GM21423 (cell line): ENCODE measurements around the gene PTPRJ.

Experiments used
- ATAC-seq: cut with Tn5 transposase; IDR thresholded peaks from one replicate; pipeline ENCODE4 v1.9.1; 2021; ENCODE audit warnings: mild to moderate bottlenecking, moderate library complexity; ENCODE audit not compliant: unreplicated experiment

The PTPRJ gene

DNA sequence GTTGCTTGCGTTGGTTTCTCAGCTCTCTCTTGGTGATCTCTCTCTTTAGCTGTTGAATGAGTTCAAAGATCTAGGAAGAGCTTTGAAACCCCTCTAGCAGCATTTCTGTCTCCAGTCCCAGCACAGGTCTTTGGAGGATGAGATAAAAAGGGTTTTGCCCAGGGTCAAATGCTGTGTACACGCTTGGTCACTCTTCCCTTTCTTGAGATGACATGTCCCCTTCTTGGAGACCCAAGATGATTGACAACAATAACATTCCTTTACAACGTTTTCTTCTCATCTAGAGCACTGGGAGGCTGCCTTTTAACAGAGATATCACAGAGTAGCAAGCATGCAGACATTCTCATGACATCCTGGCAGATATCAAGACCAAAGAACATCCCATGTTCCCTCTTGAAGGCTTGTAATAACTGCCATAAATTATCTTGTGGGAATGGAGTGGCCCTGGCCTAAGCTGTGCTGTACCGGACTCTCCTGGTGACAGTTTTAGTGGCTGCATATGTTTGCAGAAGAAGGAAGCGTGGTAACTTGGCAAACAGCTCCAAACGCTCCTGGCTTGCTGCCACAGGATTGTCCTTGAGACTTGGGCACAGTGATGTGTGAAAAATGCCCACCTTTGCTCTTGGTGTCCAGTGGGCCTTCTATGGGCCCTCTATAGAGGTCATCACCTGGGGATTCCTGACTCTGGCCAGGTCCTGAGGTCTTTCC is 107.8 kb downstream of the PTPRJ start:
- ATAC-seq = no peak

DNA sequence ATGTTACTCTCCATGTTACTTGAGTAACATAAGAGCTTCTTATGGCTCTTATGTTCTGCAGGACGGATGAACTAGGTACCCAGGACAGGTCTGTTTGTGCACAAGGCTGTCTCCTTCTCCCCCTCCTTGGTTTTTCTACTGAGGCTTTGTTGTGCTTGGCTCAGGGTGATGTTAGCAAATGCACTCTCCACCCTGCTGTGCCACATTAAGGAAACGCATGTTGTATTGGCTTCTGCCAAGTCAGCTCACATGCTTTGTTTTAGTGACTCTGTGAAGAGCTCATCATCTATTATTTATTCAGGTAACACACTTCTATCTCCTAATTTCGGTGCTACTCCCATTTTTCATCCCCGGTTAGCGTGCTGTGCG is 108.3 kb downstream of the PTPRJ start:
- ATAC-seq = no peak

GRCh38 chr11:48090174-48090573 is 109.8 kb downstream of the PTPRJ start:
- ATAC-seq = no peak

- no peak for ATAC-seq
Observed at GRCh38 chr11:48091426-48092102, 111.2 kb downstream of the PTPRJ start.

- ATAC-seq = no peak
Observed at GRCh38 chr11:48093323-48093722, 113.0 kb downstream of the PTPRJ start.

- ATAC-seq = no peak
Observed at GRCh38 chr11:48093795-48094642, 113.7 kb downstream of the PTPRJ start.

- ATAC-seq = no peak
Observed at GRCh38 chr11:48094643-48095339, 114.4 kb downstream of the PTPRJ start.

DNA sequence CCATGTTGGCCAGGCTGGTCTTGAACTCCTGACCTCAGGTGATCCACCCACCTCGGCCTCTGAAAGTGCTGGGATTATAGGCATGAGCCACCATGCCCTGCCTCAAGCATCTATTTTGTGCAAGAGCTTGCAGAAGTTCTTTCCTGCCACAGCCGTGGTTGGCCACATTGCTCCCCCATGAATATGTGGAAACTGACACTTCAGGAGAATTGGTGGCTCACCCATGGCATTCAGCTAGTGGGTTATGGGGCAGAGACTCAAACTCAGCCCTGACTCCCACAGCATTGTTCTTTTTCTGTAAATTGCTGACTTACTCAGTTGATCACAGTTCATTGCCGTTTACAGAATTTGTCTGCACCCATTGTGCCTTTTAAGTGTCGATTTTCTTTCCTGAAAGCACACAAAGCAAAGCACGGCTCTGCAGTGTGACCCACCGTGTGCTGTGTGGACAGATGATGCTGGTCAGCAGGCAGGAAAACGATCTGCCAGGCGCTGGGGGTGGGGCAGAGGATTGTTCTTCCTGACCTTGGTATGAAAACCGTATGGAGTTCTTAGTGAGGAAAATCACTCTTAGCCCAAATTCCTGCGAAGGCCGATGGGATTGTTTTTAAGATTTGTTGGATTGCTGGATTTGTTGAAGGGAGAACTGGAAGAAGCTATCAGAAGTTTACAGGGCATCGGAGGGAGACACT is 115.6 kb downstream of the PTPRJ start:
- no peak for ATAC-seq

- no peak for ATAC-seq
Observed at GRCh38 chr11:48096588-48097525, 116.5 kb downstream of the PTPRJ start.

DNA sequence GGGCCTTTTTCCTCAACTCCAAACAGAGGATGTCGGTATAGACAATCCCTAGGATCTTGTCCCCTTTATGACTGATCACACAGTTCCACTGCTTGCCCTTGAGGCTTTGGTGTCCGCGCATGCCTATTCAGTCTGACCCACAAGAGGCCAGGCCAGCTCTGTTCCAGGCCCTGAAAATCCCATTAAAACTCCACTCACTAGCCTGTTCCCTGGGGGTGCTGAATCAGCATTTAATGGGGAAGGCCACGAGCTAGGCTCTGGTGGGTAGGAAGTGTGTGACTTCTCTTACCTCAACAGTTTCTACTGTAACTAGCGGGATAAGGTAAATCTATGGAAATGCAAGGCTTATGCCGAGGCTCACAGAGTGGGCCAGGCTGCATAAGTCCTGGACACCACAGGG is 117.7 kb downstream of the PTPRJ start:
- ATAC-seq = no peak

DNA sequence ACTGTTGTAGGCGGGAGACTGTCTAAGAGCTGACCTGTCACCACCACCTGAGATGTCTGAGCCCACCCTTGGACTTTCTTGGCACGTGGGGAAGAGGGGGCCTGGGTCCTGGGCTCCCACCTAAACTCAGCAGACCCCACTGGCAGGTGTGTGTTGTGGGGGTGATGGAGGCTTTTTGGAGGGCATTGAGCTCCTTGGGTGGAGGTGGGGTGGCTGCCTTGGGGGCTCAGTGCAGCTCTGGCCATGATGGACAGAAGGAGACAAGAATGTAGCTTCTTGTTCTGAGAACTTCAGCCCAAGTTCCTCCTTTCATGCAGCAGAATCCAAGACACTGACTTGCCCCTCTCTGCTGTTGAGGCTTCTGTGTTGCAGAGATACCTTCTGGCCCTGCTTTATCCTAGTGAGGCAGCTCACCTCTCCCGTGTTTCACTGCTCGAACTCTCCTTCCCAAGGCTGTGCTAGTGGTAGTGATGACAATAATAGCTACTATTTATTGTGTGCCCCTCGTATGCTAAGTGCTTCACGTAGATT is 119.6 kb downstream of the PTPRJ start:
- ATAC-seq = no peak

GRCh38 chr11:48101044-48101733 is 120.8 kb downstream of the PTPRJ start:
- no peak for ATAC-seq

- ATAC-seq = no peak
Observed at GRCh38 chr11:48101958-48102357, 121.6 kb downstream of the PTPRJ start.

GRCh38 chr11:48103621-48104567 is 123.5 kb downstream of the PTPRJ start:
- ATAC-seq = no peak

GRCh38 chr11:48104568-48104924 is 124.2 kb downstream of the PTPRJ start:
- ATAC-seq = no peak

- no peak for ATAC-seq
Observed at GRCh38 chr11:48105096-48105990, 125.0 kb downstream of the PTPRJ start.

DNA sequence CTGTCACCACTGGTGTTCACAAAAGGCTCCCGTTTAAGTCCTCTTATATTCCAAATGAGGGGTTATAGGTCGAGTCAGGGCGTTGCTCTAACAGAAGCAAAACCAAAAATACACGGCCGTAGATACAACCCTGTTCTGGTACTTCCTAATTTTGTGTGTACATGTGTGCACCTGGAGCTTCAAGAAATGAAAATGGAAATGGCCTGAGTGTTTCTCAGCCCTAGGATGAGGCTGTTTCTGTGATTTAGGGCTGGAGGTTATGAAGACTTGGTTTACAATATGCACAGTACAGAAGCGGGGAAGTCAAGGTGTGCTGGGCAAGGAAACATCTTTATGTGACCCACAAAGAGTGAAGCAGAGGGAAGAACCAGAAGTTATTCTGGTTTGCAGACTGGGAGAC is 125.8 kb downstream of the PTPRJ start:
- no peak for ATAC-seq
